RWPE2 (cell line): ENCODE data around the gene MCF2L2.

Experiments used
- ATAC-seq: fragments of 200-7000 bp; cut with Tn5 transposase; 3 replicates; pipeline ENCODE4 v1.9.1; 2021; ENCODE audit warnings: low read depth
- DNase-seq: peaks from one replicate; pipeline ENCODE4 v3.0.0-alpha.2; 2020; ENCODE audit warnings: low spot score
- H3K27ac ChIP-seq: fragments of 450-650 bp; 2 replicates; pipeline ENCODE4 v1.5.1; 2017; ENCODE audit warnings: mild to moderate bottlenecking; ENCODE audit not compliant: poor library complexity, severe bottlenecking
- H3K27me3 ChIP-seq: fragments of 250-450 bp; sonication (Bioruptor Pico); 2 replicates; pipeline ENCODE4 v1.5.1; 2021; ENCODE audit warnings: mild to moderate bottlenecking, moderate library complexity; ENCODE audit not compliant: insufficient read depth, poor library complexity, severe bottlenecking
- H3K36me3 ChIP-seq: fragments of 250-450 bp; sonication (Bioruptor Pico); 2 replicates; pipeline ENCODE4 v1.5.1; 2020; ENCODE audit warnings: low read depth, mild to moderate bottlenecking, moderate library complexity
- H3K4me1 ChIP-seq: fragments of 250-450 bp; sonication (Bioruptor Pico); 2 replicates; pipeline ENCODE4 v1.5.1; 2021; ENCODE audit warnings: mild to moderate bottlenecking, moderate library complexity; ENCODE audit not compliant: insufficient read depth, poor library complexity, severe bottlenecking
- H3K4me3 ChIP-seq: fragments of 250-450 bp; sonication (Bioruptor Pico); 2 replicates; pipeline ENCODE4 v1.5.1; 2021; ENCODE audit warnings: mild to moderate bottlenecking, moderate library complexity; ENCODE audit not compliant: severe bottlenecking
- H3K9me3 ChIP-seq: fragments of 250-450 bp; sonication (Bioruptor Pico); 2 replicates; pipeline ENCODE4 v1.5.1; 2021; ENCODE audit warnings: mild to moderate bottlenecking, moderate library complexity; ENCODE audit not compliant: severe bottlenecking
- TF ChIP-seq, protein P1 (sequence below): fragments of 450-650 bp; IDR thresholded peaks from one replicate; pipeline ENCODE4 v1.5.1; 2017; ENCODE audit warnings: mild to moderate bottlenecking, moderate library complexity; ENCODE audit not compliant: poor library complexity, severe bottlenecking

Gene MCF2L2

DNA sequence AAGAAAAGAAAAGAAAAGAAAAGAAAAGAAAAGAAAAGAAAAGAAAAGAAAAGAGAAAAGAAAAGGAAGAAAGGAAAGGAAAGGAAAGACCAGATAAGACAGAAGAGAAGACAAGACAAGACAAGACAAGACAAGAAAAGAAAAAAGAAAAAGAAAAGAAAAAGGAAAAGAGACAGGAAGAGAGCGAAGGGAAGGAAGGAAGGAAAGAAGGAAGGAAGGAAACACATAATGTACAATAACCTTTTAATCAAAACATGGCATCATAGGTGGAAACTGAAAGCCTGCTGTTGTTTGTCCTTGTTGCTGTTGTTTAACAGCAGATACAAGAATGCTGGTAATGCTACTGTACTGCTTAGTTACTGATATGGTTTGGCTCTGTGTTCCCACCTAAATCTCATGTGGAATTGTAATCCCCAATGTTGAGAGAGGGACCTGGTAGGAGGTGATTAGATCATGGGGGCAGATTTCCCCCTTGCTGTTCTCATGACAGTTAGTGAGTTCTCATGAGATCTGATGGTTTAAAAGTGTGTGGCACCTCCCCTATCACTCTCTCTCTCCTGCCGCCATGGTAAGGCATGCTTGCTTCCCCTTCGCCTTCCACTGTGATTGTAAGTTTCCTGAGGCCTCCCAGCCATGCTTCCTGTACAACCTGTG lies 67.3 kb downstream of the MCF2L2 start:
- Histone ChIP-seq H3K4me1 (no peaks in the 10 kb centered on the region), H3K36me3 (no peaks in the 10 kb centered on the region), H3K4me3 (no peak overlapping the region), H3K27ac (no peak overlapping the region), H3K9me3 (no peaks in the 10 kb centered on the region), H3K27me3 (no peaks in the 10 kb centered on the region)
- DNase-seq (no peak), ATAC-seq (no peak)
- TF ChIP-seq, protein P1, sequence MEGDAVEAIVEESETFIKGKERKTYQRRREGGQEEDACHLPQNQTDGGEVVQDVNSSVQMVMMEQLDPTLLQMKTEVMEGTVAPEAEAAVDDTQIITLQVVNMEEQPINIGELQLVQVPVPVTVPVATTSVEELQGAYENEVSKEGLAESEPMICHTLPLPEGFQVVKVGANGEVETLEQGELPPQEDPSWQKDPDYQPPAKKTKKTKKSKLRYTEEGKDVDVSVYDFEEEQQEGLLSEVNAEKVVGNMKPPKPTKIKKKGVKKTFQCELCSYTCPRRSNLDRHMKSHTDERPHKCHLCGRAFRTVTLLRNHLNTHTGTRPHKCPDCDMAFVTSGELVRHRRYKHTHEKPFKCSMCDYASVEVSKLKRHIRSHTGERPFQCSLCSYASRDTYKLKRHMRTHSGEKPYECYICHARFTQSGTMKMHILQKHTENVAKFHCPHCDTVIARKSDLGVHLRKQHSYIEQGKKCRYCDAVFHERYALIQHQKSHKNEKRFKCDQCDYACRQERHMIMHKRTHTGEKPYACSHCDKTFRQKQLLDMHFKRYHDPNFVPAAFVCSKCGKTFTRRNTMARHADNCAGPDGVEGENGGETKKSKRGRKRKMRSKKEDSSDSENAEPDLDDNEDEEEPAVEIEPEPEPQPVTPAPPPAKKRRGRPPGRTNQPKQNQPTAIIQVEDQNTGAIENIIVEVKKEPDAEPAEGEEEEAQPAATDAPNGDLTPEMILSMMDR, result no peak

DNA sequence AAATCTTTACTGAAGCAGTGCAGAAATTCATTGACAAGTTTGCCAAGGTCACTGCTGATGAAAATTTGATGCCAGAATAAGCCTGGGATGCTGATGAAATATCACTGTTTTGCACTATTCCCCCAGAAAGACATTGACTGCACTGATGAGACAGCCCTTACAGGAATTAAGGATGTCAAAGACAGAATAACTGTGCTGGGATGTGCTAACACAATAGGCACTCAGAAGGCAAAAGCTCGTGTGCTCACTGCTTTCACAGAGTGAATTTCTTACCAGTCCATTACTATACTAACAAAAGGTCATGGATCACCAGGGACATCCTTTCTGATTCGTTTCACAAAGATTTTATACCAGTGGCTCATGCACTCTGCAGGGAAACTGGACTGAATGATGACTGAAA lies 69.4 kb downstream of the MCF2L2 start:
- TF ChIP-seq, protein P1, result no peak
- H3K27me3 ChIP-seq, result no peaks in the 10 kb centered on the region
- no peak overlapping the region for H3K27ac ChIP-seq
- H3K36me3 ChIP-seq, result no peaks in the 10 kb centered on the region
- H3K4me1 ChIP-seq, result no peaks in the 10 kb centered on the region
- DNase-seq, result no peak
- no peaks in the 10 kb centered on the region for H3K9me3 ChIP-seq
- no peak for ATAC-seq
- no peak overlapping the region for H3K4me3 ChIP-seq

DNA sequence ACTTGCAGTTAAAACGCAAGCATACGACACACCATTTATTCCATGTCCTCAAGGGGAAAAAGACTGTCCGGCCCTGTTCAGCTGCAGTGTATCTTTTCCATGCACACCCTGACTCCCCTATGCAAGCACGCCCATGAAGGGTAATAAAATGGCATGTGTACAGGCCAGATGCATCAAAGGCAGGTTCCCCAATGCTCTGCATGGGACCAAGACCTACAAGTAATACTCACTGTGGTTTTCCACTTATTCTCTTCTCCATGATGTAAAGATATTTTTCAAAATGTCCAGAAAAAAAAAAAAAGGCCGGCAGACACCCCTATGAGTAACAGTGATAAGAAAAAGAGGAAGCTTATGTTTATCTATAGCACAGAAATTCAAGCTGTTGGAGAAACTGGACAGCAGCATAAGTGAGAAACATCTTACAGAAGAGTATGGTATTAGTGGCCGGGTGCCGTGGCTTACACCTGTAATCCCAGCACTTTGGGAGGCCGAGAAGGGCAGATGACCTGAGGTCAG lies 70.8 kb downstream of the MCF2L2 start:
- no peak for DNase-seq
- ATAC-seq, result no peak
- no peaks in the 10 kb centered on the region for H3K9me3 ChIP-seq

DNA sequence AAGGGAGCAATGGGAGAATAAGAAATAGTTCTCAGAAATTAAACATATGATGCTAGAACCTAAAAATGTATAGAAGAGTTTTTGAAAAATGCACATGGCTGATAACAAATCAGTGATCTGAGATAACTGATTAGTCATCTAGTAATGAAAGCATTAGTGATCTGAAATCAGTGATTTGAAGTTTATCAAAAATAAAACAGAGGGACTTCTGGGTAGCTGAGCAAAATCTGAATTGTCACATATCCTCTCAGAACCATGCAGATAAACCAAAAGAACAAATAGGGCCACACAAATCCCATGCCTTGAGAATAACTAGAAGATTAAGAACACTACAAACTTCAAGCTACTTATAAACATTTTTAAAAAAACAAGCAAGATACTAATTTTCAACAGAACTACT lies 71.5 kb downstream of the MCF2L2 start:
- DNase-seq, result no peak
- no peak overlapping the region for H3K27ac ChIP-seq
- TF ChIP-seq, protein P1, result no peak
- H3K36me3 ChIP-seq, result no peaks in the 10 kb centered on the region
- H3K9me3 ChIP-seq, result no peaks in the 10 kb centered on the region
- no peaks in the 10 kb centered on the region for H3K4me1 ChIP-seq
- ATAC-seq, result no peak
- no peaks in the 10 kb centered on the region for H3K27me3 ChIP-seq
- no peak overlapping the region for H3K4me3 ChIP-seq

More for the DNA sequence above, 70.8 kb downstream of the MCF2L2 start:
- H3K4me3 ChIP-seq, result no peak overlapping the region
- no peaks in the 10 kb centered on the region for H3K27me3 ChIP-seq
- H3K27ac ChIP-seq, result no peak overlapping the region
- H3K4me1 ChIP-seq, result no peaks in the 10 kb centered on the region
- no peaks in the 10 kb centered on the region for H3K36me3 ChIP-seq
- TF ChIP-seq, protein P1, result no peak

DNA sequence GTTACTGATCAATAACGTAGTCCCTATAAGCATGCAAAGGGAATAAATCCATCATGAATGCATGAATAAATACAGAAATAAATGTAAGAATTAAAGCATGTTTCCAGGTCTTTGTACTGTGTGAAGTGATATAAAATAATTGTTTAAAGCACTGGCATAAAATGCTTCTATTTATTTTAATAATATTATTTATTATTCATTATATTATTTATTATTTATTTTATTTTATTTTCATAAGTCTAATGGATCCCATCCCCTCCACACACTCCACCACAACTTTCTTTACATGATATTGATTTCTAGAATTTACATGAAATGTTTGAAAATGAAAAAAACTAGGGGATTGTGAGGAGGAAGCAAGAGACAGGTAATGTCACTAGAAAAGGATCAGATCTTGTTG lies 73.5 kb downstream of the MCF2L2 start:
- no peak overlapping the region for H3K4me3 ChIP-seq
- H3K27ac ChIP-seq, result no peak overlapping the region
- H3K27me3 ChIP-seq, result no peaks in the 10 kb centered on the region
- no peaks in the 10 kb centered on the region for H3K36me3 ChIP-seq
- no peaks in the 10 kb centered on the region for H3K4me1 ChIP-seq
- TF ChIP-seq, protein P1, result no peak
- H3K9me3 ChIP-seq, result no peaks in the 10 kb centered on the region
- no peak for ATAC-seq
- no peak for DNase-seq
